Measurements from ENCODE around the gene CRAMP1.
A peak's percentile ranks its signal among the peaks of the same experiment; 100 is the strongest.

The CRAMP1 gene

DNA sequence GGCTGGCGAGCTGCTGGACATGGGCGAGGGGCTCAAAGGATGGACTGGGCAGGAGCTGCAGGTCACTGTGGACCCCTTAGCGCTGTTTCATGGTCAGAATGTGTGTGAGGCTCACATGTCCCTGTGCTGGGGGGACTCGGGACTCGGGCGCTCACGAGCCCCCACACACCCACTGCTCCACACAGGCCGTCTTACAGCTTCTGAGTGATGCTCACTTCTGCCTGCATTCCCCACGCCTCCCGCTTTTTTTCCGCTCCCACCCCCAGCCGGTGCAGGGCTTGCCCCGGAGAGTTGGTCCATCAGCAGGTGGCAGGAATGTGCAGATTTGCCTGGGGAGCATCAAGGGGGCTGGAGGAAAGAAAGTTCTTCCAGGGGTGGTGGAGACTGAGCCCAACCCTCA lies 45.7 kb downstream of the CRAMP1 start:
- no peak for DNase-seq

DNA sequence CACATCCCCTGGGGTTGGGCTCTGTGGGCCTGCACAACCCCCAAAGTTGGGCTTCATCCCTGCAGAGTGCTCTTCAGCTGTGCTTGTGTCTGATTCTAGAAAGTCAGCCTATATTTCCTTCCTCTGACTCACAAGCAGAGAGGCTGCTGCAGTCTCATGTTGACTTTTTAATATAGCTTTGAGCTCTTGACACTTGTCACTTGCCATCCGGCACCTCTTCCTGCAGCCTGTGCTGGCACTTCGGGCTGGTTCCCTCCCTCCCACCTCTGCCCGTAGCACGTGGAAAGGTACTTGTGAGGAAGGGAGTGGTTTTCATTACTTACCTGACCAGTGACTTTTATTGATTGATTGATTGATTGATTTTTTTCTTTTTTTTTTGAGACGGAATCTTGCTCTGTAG lies 46.9 kb downstream of the CRAMP1 start:
- DNase-seq, result no peak

DNA sequence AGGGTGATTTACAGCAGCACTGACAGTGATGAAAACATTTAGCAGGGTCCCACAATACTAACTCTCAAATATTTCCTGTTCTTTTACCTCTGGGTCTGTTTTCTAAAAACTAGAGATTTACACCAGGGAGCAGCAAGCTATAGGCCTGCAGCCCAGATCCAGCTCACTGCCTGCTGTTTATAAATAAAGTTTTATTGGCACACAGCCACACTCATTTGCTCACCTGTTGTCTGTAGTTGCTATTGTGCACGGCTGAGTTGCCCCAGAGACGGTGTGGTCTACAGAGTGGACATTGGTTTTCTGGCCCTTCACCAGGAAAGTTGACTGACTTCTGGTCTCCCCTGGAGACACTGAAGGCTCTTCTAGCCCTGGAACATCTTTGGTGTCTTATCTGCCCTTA lies 49.7 kb downstream of the CRAMP1 start:
- DNase-seq, result no peak

DNA sequence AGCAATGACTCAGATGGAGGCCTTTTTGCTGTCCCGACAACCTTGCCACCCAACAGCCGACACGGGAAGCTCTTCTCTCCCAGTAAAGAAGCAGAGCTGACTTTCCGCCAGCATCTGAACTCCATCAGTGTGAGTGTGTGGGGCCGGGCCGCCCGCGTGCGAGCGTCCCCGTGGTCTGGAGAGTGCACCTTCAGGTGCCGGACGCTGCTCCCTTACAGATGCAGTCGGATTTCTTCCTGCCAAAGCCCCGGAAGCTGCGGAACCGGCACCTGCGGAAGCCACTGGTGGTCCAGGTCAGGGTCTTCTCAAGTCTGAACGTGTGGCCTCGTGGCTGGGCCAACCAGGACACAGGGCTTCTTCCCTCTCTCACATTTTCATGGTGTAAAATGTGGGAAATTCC lies 50.4 kb downstream of the CRAMP1 start:
- DNase-seq, result no peak

- no peak for DNase-seq
These were observed 53.7 kb downstream of the CRAMP1 start for GRCh38 chr16:1665829-1666228.

DNA sequence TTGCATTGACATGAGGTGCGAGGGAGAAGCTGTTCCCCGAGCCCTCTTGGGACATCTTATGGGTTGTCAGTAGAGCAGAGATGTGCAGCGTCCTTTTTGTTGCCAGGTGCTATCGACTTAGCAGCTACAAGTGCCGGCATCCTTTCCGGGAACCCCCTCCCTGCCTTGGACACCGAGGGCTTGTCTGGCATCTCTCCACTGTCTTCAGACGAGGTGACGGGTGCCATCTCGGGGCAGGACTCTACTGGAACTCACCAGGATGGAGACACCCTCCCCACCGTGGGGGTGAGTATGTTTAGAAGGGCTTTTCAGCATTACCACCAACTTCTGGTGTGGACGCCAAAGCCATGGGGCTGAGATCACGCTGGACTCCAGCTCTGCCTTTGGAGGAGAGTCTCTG lies 54.2 kb downstream of the CRAMP1 start:
- DNase-seq, result no peak

DNA sequence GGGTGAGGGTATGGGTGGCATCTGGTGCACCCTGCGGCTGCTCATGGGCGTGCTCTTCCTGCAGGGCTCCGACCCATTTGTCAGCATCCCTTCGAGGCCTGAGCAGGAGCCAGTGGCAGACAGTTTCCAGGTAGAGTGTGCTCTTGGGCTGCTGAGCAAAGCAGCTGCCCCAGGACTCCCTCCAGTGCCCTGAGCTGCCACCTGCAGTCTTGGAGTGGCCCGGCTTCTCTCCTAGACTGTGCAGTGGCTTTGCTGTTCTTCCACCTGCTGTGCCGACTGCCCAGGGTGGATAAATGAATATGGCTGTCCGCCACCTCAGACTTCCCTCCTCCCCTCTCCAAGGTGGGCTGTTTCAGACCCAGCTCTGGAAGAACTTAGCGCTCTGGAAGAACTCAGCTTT lies 55.1 kb downstream of the CRAMP1 start:
- no peak for DNase-seq

DNA sequence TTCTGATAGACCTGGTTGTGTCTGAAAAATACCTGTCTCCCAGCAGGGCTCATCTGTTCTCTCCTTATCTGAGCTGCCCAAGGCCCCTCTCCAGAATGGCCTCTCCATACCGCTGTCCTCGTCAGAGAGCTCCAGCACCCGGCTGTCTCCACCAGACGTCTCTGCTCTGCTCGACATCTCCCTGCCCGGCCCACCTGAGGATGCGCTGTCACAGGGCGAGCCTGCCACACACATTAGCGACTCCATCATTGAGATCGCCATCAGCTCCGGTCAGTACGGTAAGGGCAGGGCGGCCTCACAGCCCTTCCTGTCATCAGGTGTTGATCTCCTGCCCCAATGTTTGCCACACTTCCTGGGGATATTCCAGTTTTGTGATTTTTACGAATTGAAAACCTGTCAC lies 55.8 kb downstream of the CRAMP1 start:
- no peak for DNase-seq

- no peak for DNase-seq
These were observed 56.6 kb downstream of the CRAMP1 start for GRCh38 chr16:1668612-1669319.

GRCh38 chr16:1669698-1670097 lies 57.5 kb downstream of the CRAMP1 start:
- DNase-seq, result no peak

- no peak for DNase-seq
These were observed 58.2 kb downstream of the CRAMP1 start for GRCh38 chr16:1670371-1670770.

GRCh38 chr16:1670866-1671265 lies 58.7 kb downstream of the CRAMP1 start:
- no peak for DNase-seq

- DNase-seq, result no peak
These were observed 61.4 kb downstream of the CRAMP1 start for GRCh38 chr16:1673424-1674151.

GRCh38 chr16:1674306-1674705 lies 62.1 kb downstream of the CRAMP1 start:
- DNase-seq, result no peak

GRCh38 chr16:1674751-1675664 lies 62.8 kb downstream of the CRAMP1 start:
- DNase-seq, result peak; percentile 87

- no peak for DNase-seq
These were observed 64.5 kb downstream of the CRAMP1 start for GRCh38 chr16:1676661-1677060.

- no peak for DNase-seq
These were observed 65.2 kb downstream of the CRAMP1 start for GRCh38 chr16:1677339-1677738.

GRCh38 chr16:1677942-1678499 lies 65.9 kb downstream of the CRAMP1 start, which contains the start of gene JPT2:
Gene JPT2 (plus strand): TSS chr16:1678279. CDS start chr16:1678313, 34 bp downstream.
- DNase-seq, result peak; percentile 96

GRCh38 chr16:1678500-1679098 lies 66.4 kb downstream of the CRAMP1 start:
- DNase-seq, result peak; percentile 50

DNA sequence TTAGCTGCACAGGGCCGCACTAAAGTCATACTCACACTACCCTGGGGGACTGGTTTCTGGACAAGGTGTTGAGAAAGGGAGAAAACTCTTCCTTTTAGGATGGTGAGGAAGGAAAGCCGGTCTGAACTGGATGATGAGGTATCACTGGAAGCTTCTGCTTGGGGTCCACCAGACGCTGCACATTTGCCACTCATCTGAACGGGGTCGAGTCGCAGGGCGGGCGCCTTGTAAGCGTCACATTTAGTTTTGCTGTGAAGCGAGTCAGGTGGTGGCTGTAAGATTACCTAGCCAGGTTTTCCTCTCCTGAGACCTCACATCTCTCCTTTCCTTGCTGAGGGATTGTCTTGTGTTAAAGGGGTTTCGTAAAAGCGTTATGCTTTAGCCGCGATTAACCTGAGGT lies 68.2 kb downstream of the CRAMP1 start:
- no peak for DNase-seq

DNA sequence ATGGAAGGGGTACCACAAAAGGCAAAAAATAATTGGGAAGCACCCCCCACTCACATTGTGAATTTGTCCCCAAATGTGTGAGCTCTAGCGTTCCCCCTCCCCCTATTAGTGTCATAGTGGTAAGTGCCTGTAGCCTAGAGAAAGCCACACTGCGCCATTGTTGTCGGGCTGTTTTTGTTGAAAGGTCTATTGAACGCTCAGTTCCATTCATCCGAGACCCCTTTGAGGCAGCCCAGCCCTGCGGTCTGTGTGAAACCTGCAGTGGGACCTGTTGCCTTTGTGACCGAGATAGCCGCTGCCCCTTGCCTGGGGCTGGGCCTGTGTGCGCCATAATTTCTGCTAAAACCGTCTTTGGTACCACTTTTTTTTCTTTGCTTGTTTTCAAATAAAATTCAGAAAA lies 68.9 kb downstream of the CRAMP1 start:
- DNase-seq, result no peak

DNA sequence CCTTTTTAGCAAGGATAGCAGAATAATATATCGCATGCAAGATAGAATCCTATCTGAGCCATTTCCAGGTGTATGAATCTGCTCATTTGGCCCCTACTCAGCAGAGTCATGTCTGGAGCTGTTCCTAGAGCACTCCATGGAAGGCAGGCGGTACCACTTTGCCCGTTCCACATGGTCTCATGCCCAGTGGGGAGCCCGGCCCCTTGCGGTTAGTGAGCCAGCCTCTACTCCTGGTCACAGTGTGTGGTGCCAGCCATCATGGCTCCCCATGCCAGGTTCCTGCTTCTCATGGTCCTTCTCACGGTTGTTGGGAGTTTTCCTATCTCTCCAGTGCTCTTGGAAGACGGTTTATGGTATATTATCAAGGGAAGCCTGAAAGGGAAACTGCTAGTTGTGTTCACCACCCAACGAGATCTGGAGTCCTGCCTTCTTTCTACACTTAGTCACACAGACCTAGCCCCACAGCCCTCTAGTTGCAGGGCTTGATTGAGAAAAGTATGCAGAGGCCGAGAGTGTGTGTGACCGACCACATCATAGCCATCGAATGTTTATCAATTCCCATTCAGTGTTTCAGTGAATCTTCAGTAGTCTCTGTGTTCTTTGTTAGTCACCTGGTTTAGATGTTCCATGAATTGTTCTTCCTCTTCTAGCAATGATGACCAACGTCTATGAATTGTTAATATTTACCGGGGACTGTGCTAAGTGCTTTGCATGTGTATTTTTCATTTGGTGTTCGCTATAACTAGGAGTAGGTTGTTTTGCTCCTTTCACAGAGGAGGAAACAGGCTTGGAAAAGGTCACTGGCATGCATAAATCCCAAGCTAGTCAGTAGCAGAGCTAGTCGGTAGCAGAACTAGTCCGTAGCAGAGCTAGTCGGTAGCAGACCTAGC lies 75.5 kb downstream of the CRAMP1 start:
- DNase-seq, result no peak

All from EL (cell line).